Brain pericyte (primary cell): ENCODE results near the gene BAZ2B.

Experiments used
- DNase-seq: peaks from one replicate; pipeline ENCODE4 v3.0.0-alpha.2; 2012; ENCODE audit warnings: low read depth, low spot score

BAZ2B gene

DNA sequence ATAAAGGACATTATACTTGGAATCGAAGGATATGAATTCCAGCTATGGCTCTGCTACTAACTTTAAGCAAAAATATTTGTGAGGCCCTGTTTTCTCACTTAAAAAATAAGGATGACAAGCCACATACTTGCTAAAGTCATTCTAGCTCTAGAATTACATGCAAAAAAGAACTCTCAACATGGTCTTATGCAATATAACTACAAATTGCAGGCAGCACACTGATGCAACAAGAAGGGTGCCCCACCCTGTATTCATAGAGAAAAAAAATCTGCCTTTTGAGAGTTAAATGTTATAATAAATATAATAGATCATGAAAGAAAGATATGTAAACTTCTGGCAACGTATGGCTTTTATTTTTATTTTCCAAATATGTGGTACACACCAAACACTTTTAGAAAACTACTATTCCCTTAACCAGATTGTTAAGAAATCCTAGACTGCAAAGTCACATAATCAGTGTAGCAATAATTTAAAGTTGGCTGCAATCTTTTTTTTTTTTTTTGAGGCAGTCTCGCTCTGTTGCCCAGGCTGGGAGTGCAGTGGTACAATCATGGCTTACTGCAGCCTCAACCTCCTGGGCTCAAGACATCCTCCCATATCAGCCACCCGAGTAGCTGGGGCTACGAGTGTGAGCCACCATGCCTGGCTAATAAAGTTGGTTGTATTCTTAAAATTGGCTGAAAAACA is 289.6 kb downstream of the BAZ2B start:
- no peak for DNase-seq

DNA sequence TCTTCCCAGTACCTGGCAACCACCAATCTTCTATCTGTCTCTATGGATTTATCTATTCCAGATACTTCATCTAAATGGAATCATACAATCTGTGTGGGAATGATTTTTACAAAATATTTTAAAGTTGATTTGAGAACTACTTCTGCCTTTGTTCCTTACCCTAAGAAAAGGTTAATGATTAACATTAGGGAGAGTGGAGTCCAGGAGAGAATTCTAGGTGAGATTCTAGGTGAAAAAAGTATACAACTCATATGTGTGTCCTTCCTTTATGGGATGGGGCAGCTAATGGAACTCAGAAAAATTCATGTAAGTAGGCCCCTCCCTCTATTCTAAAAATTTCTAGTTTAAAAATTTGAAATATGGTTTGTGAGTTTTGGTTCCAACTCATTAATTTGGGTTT is 293.9 kb downstream of the BAZ2B start:
- no peak for DNase-seq

GRCh38 chr2:159317392-159318088 is 298.8 kb downstream of the BAZ2B start:
- DNase-seq: no peak

DNA sequence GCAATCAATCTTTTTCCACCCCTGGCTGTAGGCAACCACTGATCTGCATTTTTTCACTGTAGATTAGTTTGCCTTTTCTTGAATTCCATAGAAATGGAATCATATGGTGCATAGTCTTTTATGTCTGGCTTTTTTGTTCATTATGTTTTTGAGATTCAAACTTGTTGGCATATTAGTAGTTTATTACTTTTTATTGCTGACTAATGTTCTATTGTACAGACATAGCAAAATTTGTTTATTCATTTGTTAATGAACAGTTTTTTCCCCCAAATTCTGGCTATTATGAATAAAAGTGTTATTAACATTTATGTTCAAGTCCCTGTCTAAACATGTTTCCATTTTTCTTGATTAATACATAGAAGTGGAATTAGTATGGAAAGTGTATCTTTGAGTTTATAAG is 308.4 kb downstream of the BAZ2B start:
- DNase-seq: no peak

GRCh38 chr2:159300586-159300985 is 315.8 kb downstream of the BAZ2B start:
- no peak for DNase-seq

DNA sequence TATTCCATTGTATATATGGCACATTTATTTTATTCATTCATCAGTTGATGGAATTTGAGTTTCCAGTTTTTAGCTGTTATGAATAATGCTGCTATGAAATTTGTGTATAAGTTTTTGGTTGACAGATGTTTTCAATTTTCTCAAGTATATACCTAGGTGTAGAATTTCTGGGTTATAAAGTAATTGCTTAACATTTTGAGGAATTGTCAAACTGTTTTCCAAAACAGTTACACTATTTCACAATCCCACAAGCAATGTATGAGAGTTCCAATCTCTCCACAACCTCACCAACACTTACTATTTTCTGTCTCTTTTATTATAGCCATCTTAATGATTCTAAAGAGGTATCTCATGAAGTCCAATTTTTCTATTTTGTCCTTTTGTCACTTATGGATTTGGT is 317.4 kb downstream of the BAZ2B start:
- no peak for DNase-seq

GRCh38 chr2:159297042-159297707 is 319.2 kb downstream of the BAZ2B start:
- no peak for DNase-seq

DNA sequence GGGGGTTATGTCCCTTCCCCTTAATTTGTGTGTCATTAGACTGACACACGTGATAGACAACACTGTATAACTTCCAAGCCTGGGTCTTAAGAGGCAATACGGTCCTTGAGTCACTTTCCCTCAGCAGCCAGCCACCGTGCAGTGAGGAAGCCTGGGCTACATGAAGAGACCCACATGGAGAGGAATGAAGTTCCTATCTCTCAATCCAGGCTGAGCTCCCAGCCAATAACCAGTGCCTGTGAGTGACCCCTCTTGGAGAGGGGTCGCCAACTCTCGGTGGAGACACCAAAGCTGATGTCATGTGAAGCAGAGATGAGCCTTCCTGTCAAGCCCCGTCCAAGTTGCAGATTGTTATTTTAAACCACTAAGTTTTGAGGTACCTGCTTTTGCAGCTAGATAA is 324.2 kb downstream of the BAZ2B start:
- DNase-seq: no peak

DNA sequence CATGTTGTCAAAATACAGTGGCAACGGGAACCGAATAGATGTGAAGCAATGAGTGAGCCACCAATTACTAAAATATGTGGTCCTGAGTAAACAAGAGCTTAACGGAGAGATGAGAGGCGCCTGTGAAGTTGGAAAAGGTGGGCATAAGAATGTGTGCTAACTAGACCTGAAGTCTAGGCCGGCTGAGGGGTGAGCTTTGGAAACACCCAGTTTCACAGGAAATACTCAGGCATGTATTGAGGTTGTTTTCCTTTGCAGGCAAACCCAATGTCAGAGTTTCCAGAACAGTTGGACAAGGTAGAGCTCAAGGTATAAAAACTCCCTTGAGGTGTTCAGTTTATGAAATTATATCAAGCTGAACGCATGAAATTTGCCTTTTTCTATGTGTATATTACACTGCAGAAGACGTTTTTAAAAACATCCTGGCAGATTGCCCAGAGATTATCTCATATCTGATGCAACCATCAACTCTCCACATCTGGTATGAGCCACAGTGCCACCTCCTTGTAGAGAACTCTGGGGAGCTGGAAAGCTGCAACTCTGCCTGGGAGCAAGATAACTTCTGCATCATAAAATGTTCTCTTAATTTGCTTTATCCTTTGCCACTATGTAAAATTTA is 325.9 kb downstream of the BAZ2B start:
- peak; percentile 55 for DNase-seq

DNA sequence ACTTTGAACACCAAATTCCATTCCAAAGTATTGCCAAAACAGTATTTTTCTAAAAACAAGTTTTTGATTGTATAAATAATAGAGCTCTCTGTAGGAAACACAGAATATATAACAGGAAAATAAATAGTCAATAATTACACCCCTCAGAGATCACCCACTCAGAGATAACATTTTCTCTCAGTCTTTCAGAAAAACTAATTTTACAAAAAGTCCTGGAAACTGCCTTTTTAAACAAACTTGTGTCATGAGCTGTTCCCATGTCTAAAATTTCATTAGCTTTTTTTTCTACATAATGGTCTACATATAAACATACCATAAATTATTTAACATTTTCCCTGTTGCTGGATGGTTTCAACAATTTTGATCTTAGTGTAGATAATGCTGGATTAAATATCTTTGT is 328.6 kb downstream of the BAZ2B start:
- no peak for DNase-seq

- DNase-seq: peak; percentile 70
These were observed 329.5 kb downstream of the BAZ2B start for GRCh38 chr2:159286709-159287441.

GRCh38 chr2:159285929-159286708 is 330.2 kb downstream of the BAZ2B start, which contains the start of gene WDSUB1:
Gene WDSUB1 (minus strand): TSS chr2:159286703. CDS start chr2:159283069, 3,634 bp downstream.
- no peak for DNase-seq

DNA sequence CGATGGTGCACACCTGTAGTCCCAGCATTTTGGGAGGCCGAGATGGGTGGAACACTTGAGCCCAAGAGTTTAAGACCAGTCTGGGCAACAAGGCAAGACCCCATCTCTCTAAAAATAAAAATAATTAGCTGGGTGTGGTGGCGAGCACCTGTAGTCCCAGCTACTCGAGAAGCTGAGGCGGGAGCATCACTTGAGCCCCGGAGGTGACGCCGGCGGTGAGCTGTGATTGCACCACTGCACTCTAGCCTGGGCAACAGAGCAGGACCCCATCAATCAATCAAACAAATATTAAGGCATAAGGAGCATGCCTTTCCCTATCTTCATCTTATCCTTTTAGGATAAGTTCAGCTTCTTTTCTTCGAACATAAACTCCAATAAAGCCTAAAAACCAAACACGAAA is 330.9 kb downstream of the BAZ2B start:
- no peak for DNase-seq

DNA sequence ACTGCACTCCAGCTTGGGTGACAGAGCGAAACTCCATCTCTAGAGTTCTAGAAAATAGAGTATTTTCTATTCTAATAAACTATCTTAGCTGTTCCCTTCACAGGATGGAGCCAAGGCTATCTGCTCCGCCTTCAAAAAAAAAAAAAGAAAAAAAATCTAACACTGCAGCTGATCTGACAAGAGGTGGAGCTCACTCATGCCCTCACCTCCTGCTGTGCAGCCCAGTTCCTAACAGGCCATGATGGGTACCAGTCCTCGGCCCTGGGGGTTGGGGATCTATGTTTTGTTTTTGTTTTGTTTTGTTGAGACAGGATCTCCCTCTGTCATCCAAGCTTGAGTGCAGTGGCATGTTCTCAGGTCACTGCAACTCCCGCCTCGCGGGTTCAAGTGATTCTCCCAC is 332.8 kb downstream of the BAZ2B start:
- DNase-seq: no peak

DNA sequence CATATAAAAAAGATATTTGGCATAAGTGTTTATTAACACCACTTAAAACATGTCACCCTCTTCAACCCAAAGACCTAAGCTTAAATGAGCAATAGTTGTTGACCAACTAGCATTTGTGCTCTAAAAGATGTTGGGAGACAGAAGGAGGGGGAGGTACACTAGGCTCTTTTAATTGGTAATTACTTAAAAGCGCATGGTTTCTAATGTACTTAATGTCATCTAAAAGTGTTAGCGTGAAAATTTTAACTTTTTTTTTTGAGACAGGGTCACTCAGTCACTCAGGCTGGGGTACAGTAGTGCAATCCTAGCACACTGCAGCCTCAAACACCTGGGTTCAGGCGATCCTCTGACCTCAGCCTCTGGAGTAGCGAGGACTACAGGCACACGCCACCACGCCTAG is 335.3 kb downstream of the BAZ2B start:
- no peak for DNase-seq

GRCh38 chr2:159279700-159280099 is 336.6 kb downstream of the BAZ2B start:
- no peak for DNase-seq

- DNase-seq: no peak
These were observed 341.2 kb downstream of the BAZ2B start for GRCh38 chr2:159275111-159275510.

GRCh38 chr2:159272156-159272555 is 344.2 kb downstream of the BAZ2B start:
- no peak for DNase-seq

DNA sequence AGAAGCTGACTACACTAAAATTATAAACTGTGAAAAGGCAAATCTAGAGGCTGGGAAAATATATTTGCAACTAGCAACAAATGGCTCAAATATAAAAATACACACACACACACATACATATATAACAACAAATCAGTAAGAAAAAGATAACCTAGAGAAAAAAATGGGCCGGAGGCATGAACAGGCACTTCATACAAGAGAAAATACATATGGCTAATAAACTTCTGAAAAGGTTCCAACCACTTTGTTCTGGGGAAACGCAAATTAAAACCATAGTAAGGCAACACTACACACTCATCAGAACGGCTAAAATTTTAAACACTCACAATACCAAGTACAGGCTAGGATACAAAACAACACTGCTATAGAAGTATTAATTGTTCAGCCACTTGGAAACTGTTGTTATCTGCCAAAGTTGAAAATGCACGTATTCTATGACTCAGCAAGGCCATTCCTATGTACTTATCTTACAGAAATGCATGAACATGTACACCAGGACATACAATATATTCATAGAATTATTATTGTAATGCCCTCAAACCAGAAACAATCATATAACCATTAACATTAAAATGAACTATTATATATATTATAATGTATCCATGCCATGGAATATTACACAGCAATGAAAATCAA is 345.5 kb downstream of the BAZ2B start:
- no peak for DNase-seq
